ENCODE data around the gene NNT. TPM values are rescaled to one million over a fixed set of nuclear protein-coding genes. Genes with fewer than 3 reads are reported as not detected.

NNT gene
- total and polyA plus RNA-seq, 2 of the 8 experiments (the other 6 are each of a cell fraction or from before 2014, with no cell fraction given), result 11.0 to 22.2 TPM

GRCh38 chr5:43567967-43568366, 35.0 kb upstream of the NNT start:
- Histone ChIP-seq H3K36me3 (ENCODE audit: control insufficient read depth in 2 of 4, insufficient read depth in 4 of 4, low read length in 3 of 4) (no peaks in the 10 kb centered on the region), H2BK20ac (ENCODE audit: low read length) (no peak overlapping the region), H3K18ac (ENCODE audit: extremely low read depth, low read length) (no peak overlapping the region), H3K27ac (ENCODE audit: low read depth, low read length) (no peak overlapping the region), H4K5ac (ENCODE audit: insufficient read length, low read depth, low read length) (no peak overlapping the region), H3K4ac (replicated peaks; ENCODE audit: insufficient read length, low read depth, low read length) (no peak overlapping the region), H4K8ac (ENCODE audit: extremely low read depth, insufficient read depth, low read length) (no peak overlapping the region), H3K9me3 (ENCODE audit: insufficient read depth in 2 of 2, low read depth in 1 of 2, low read length in 1 of 2) (no peaks in the 10 kb centered on the region), H2BK120ac (replicated peaks; ENCODE audit: low read depth, low read length) (no peak overlapping the region), H3K4me3 (ENCODE audit: extremely low read depth in 1 of 4, insufficient read depth in 2 of 4, low read depth in 3 of 4, low read length in 4 of 4) (no peak overlapping the region), H4K91ac (replicated peaks; ENCODE audit: insufficient read length, low read length) (no peak overlapping the region), H3K79me2 (ENCODE audit: control insufficient read depth in 1 of 2, insufficient read depth in 2 of 2, low read length in 2 of 2) (no peaks in the 10 kb centered on the region), H4K20me1 (replicated peaks in 1 of 2; ENCODE audit: control insufficient read depth in 1 of 2, insufficient read depth in 2 of 2, low read length in 2 of 2) (no peaks in the 10 kb centered on the region), H3K23ac (ENCODE audit: insufficient read length) (no peak overlapping the region), H3K4me1 (replicated peaks in 1 of 4; ENCODE audit: control insufficient read depth in 3 of 4, insufficient read depth in 4 of 4, low read length in 3 of 4) (no peaks in the 10 kb centered on the region), H2AFZ (ENCODE audit: low read length) (no peak overlapping the region), H3K4me2 (ENCODE audit: insufficient read depth in 1 of 2, low read depth in 2 of 2, low read length in 2 of 2) (no peak overlapping the region), H3K14ac (ENCODE audit: insufficient read length) (no peak overlapping the region), H3K79me1 (ENCODE audit: low read depth, low read length) (no peaks in the 10 kb centered on the region), H2BK5ac (ENCODE audit: low read depth, low read length) (no peak overlapping the region), H3K23me2 (ENCODE audit: low read depth, low read length) (no peaks in the 10 kb centered on the region), H3K9ac (replicated peaks in 1 of 4; ENCODE audit: extremely low read depth in 1 of 4, low read depth in 3 of 4, low read length in 3 of 4) (no peak overlapping the region), H2AK5ac (ENCODE audit: low read depth, low read length) (no peak overlapping the region), H2BK15ac (ENCODE audit: low read length) (no peak overlapping the region), H3K27me3 (replicated peaks in 1 of 4; ENCODE audit: control insufficient read depth in 3 of 4, extremely low read depth in 1 of 4, insufficient read depth in 3 of 4, low read length in 3 of 4) (no peaks in the 10 kb centered on the region), H2BK12ac (ENCODE audit: low read depth, low read length) (no peak overlapping the region), H3K56ac (replicated peaks; ENCODE audit: insufficient read length, low read depth, low read length) (no peak overlapping the region)
- no peak for FAIRE-seq
- TF ChIP-seq KDM5A (IDR thresholded peaks at IDR 0.05; ENCODE audit: low read length), result no peak
- no peak for TF ChIP-seq CHD1 (IDR thresholded peaks at IDR 0.05; ENCODE audit: low read depth, low read length)
- no peak for TF ChIP-seq JUND (IDR thresholded peaks at IDR 0.05; ENCODE audit: low read length)
- TF ChIP-seq KDM1A (IDR thresholded peaks at IDR 0.05; ENCODE audit: borderline replicate concordance, low read length), result no peak
- no peak for TF ChIP-seq CBX5 (IDR thresholded peaks at IDR 0.05; ENCODE audit: low read depth, low read length)
- no peak for TF ChIP-seq HDAC2 (IDR thresholded peaks at IDR 0.05; ENCODE audit: borderline replicate concordance in 1 of 2, low read depth in 2 of 2, low read length in 2 of 2)
- TF ChIP-seq BACH1 (IDR thresholded peaks at IDR 0.05; ENCODE audit: low read length), result no peak
- TF ChIP-seq SAP30 (IDR thresholded peaks at IDR 0.05; ENCODE audit: insufficient read depth, insufficient replicate concordance, low read length), result no peak
- TF ChIP-seq PHF8 (conservative IDR thresholded peaks at IDR 0.05; ENCODE audit: low read depth, low read length), result no peak
- TF ChIP-seq GABPA (IDR thresholded peaks at IDR 0.05; ENCODE audit: borderline replicate concordance, insufficient read depth, low read length), result no peak
- TF ChIP-seq EGR1 (IDR thresholded peaks at IDR 0.05; ENCODE audit: borderline replicate concordance, low read depth, low read length), result no peak
- POLR2A ChIA-PET (ENCODE audit: partially characterized antibody), result interaction anchor here (1.3 to 1.9 kb wide), 2 partner anchors 12 to 53 kb away, joined by 4 read pairs; partner anchors contain the start of gene C5orf34
- CTCF ChIA-PET (ENCODE audit: partially characterized antibody), result interaction anchor here (1.4 to 1.7 kb wide), 2 partner anchors 15 to 62 kb away, joined by 3 read pairs; no protein-coding TSS in a partner anchor
- WGBS, 2 experiments (ENCODE audit: extremely low coverage in 1 of 2, insufficient coverage in 1 of 2, insufficient read length in 1 of 2, insufficient replicate concordance in 2 of 2, low coverage in 1 of 2, low lambda C conversion rate in 2 of 2, missing lambda C conversion rate in 1 of 2), result 83% methylated on average over 3 of the region's 3 CpGs; no CpG with 5 or more reads in 1 of the 2 experiments
- DNase-seq (ENCODE audit: low read depth in 1 of 2, low spot score in 2 of 2), result no peak
